NCI-H748 treated with DMSO at 0.1 percent for 48 hours (cell line): ENCODE results near the gene ABLIM1.

Source experiments
- DNase-seq: peaks from one replicate; lab custom pipeline; 2025; lab: John Stamatoyannopoulos, UW

The ABLIM1 gene

GRCh38 chr10:114679552-114679951 lies 21.5 kb upstream of the ABLIM1 start:
- DNase-seq = no peak

GRCh38 chr10:114678820-114679219 lies 20.7 kb upstream of the ABLIM1 start:
- DNase-seq = no peak

GRCh38 chr10:114678336-114678735 lies 20.3 kb upstream of the ABLIM1 start:
- DNase-seq = no peak

- no peak for DNase-seq
Observed at GRCh38 chr10:114674346-114674745, 16.3 kb upstream of the ABLIM1 start.

GRCh38 chr10:114669648-114670047 lies 11.6 kb upstream of the ABLIM1 start:
- DNase-seq = no peak

- no peak for DNase-seq
Observed at GRCh38 chr10:114668375-114669080, 10.5 kb upstream of the ABLIM1 start.

- DNase-seq = no peak
Observed at GRCh38 chr10:114665873-114666272, 7.8 kb upstream of the ABLIM1 start.

GRCh38 chr10:114665406-114665805 lies 7.3 kb upstream of the ABLIM1 start:
- no peak for DNase-seq

- DNase-seq = no peak
Observed at GRCh38 chr10:114664127-114664526, 6.1 kb upstream of the ABLIM1 start.

GRCh38 chr10:114663626-114664025 lies 5.6 kb upstream of the ABLIM1 start:
- no peak for DNase-seq

GRCh38 chr10:114662646-114663217 lies 4.7 kb upstream of the ABLIM1 start:
- no peak for DNase-seq

- no peak for DNase-seq
Observed at GRCh38 chr10:114661212-114661880, 3.3 kb upstream of the ABLIM1 start.

- no peak for DNase-seq
Observed at GRCh38 chr10:114655671-114656070, 2.4 kb downstream of the ABLIM1 start.

GRCh38 chr10:114654822-114655575 lies 3.1 kb downstream of the ABLIM1 start:
- DNase-seq = no peak

GRCh38 chr10:114653926-114654325 lies 4.1 kb downstream of the ABLIM1 start:
- DNase-seq = no peak

GRCh38 chr10:114652402-114653368 lies 5.4 kb downstream of the ABLIM1 start:
- no peak for DNase-seq

- DNase-seq = no peak
Observed at GRCh38 chr10:114650831-114651230, 7.2 kb downstream of the ABLIM1 start.

- DNase-seq = no peak
Observed at GRCh38 chr10:114650266-114650665, 7.8 kb downstream of the ABLIM1 start.

GRCh38 chr10:114649217-114649903 lies 8.7 kb downstream of the ABLIM1 start:
- DNase-seq = no peak

GRCh38 chr10:114648368-114648767 lies 9.7 kb downstream of the ABLIM1 start:
- DNase-seq = no peak
